Activated CD4-positive, alpha-beta memory T cell treated with anti-CD3 and anti-CD28 coated beads for 36 hours (primary cell): ENCODE measurements around the gene CHRNA5. TPM values are rescaled to one million over a fixed set of nuclear protein-coding genes. Genes with fewer than 3 reads are reported as not detected.
A peak's percentile ranks its signal among the peaks of the same experiment; 100 is the strongest.

ENCODE experiments used
- CTCF ChIA-PET: fragments of 350-600 bp; sonication (Branson Sonifier 250); formaldehyde crosslinking; loops from one replicate; lab custom pipeline; 2021; ENCODE audit warnings: antibody characterized with exemption, inconsistent platforms; lab: Charles Lee
- POLR2A ChIA-PET: fragments of 350-600 bp; sonication (Branson Sonifier 250); formaldehyde crosslinking; loops from one replicate; lab custom pipeline; 2021; ENCODE audit warnings: antibody characterized with exemption; lab: Charles Lee
- DNase-seq: peaks from one replicate; pipeline ENCODE4 v3.0.0-alpha.2; 2020
- H3K27ac Mint-ChIP-seq: one replicate; pipeline ENCODE4 v1.8.0; 2021; ENCODE audit warnings: mixed read lengths
- H3K27me3 Mint-ChIP-seq: one replicate; pipeline ENCODE4 v1.8.0; 2021; ENCODE audit warnings: mixed read lengths
- H3K36me3 Mint-ChIP-seq: one replicate; pipeline ENCODE4 v1.8.0; 2021; ENCODE audit warnings: mixed read lengths
- H3K4me1 Mint-ChIP-seq: one replicate; pipeline ENCODE4 v1.8.0; 2021; ENCODE audit warnings: low read depth, mixed read lengths
- H3K4me3 Mint-ChIP-seq: one replicate; pipeline ENCODE4 v1.8.0; 2021; ENCODE audit warnings: mild to moderate bottlenecking, mixed read lengths
- H3K9me3 Mint-ChIP-seq: one replicate; pipeline ENCODE4 v1.8.0; 2021; ENCODE audit warnings: mixed read lengths
- intact Hi-C: fragments of 100-400 bp; cut with micrococcal nuclease; formaldehyde crosslinking; loops from one replicate; pipeline ENCODE4 v1.15.1; 2023
- total RNA-seq, 2 experiments: library from RNA; stranded (reverse); gene quantifications; one replicate each; pipeline ENCODE4 v1.2.3, GENCODE V29; 2021

The CHRNA5 gene
- total RNA-seq, 2 experiments from 2014 or later: 4.0 to 4.5 TPM

GRCh38 chr15:78630886-78631633 is 65.7 kb downstream of the CHRNA5 start:
- Mint-ChIP-seq H3K4me3 (no peak overlapping the region), H3K9me3 (peaks cover 9% of the 10 kb centered on the region), H3K27ac (no peak overlapping the region), H3K4me1 (no peaks in the 10 kb centered on the region), H3K36me3 (no peaks in the 10 kb centered on the region), H3K27me3 (peaks cover 17% of the 10 kb centered on the region)
- ChIA-PET CTCF (interaction anchor here (0.9 to 1.4 kb wide), 3 partner anchors 9 to 79 kb away, joined by 3 to 5 read pairs (median 3); no protein-coding TSS in a partner anchor), POLR2A (no interaction called here)
- no peak for DNase-seq
- intact Hi-C loops: no loop called here

- Mint-ChIP-seq H3K36me3 (no peaks in the 10 kb centered on the region), H3K4me3 (no peak overlapping the region), H3K27me3 (peaks cover 9% of the 10 kb centered on the region), H3K4me1 (no peaks in the 10 kb centered on the region), H3K27ac (no peak overlapping the region), H3K9me3 (peaks cover 9% of the 10 kb centered on the region)
- intact Hi-C loops: no loop called here
- POLR2A ChIA-PET: no interaction called here
- DNase-seq: no peak
- CTCF ChIA-PET: no interaction called here
These were observed 68.0 kb downstream of the CHRNA5 start for GRCh38 chr15:78633348-78633747.

- Mint-ChIP-seq H3K27ac (no peak overlapping the region), H3K27me3 (peaks cover 2% of the 10 kb centered on the region), H3K4me1 (no peaks in the 10 kb centered on the region), H3K9me3 (peaks cover 9% of the 10 kb centered on the region), H3K4me3 (no peak overlapping the region), H3K36me3 (no peaks in the 10 kb centered on the region)
- intact Hi-C loops: no loop called here
- ChIA-PET POLR2A (no interaction called here), CTCF (no interaction called here)
- DNase-seq: no peak
These were observed 69.2 kb downstream of the CHRNA5 start for GRCh38 chr15:78634210-78635145.

GRCh38 chr15:78635346-78635745 is 70.0 kb downstream of the CHRNA5 start:
- Mint-ChIP-seq H3K36me3 (no peaks in the 10 kb centered on the region), H3K9me3 (peaks cover 9% of the 10 kb centered on the region), H3K27ac (no peak overlapping the region), H3K4me3 (no peak overlapping the region), H3K27me3 (peaks cover 7% of the 10 kb centered on the region), H3K4me1 (peaks cover under 1% of the 10 kb centered on the region)
- intact Hi-C loops: no loop called here
- ChIA-PET POLR2A (no interaction called here), CTCF (interaction anchor here (1.6 kb wide), 1 partner anchor 74 kb away, joined by 3 read pairs; no protein-coding TSS in a partner anchor)
- DNase-seq: no peak

GRCh38 chr15:78636378-78636859 is 71.1 kb downstream of the CHRNA5 start:
- peaks cover 9% of the 10 kb centered on the region for H3K9me3 Mint-ChIP-seq
- intact Hi-C loops: no loop called here
- ChIA-PET CTCF (interaction anchor here (1.6 kb wide), 1 partner anchor 73 kb away, joined by 3 read pairs; no protein-coding TSS in a partner anchor), POLR2A (no interaction called here)
- no peak overlapping the region for H3K4me3 Mint-ChIP-seq
- H3K4me1 Mint-ChIP-seq: peaks cover 7% of the 10 kb centered on the region
- no peak for DNase-seq
- no peaks in the 10 kb centered on the region for H3K36me3 Mint-ChIP-seq
- peaks cover 13% of the 10 kb centered on the region for H3K27me3 Mint-ChIP-seq
- H3K27ac Mint-ChIP-seq: no peak overlapping the region

- H3K27me3 Mint-ChIP-seq: peaks cover 20% of the 10 kb centered on the region
- ChIA-PET CTCF (interaction anchor here (1.0 to 3.3 kb wide), 6 partner anchors 15 to 179 kb away, joined by 3 to 30 read pairs (median 6); no protein-coding TSS in a partner anchor), POLR2A (no interaction called here)
- H3K36me3 Mint-ChIP-seq: no peaks in the 10 kb centered on the region
- intact Hi-C loops: loop anchor here (1.0 kb wide), 1 partner anchor 71 kb away; no protein-coding TSS in a partner anchor
- H3K9me3 Mint-ChIP-seq: peaks cover 8% of the 10 kb centered on the region
- H3K4me1 Mint-ChIP-seq: peaks cover 10% of the 10 kb centered on the region
- H3K27ac Mint-ChIP-seq: no peak overlapping the region
- no peak for DNase-seq
- H3K4me3 Mint-ChIP-seq: no peak overlapping the region
These were observed 72.6 kb downstream of the CHRNA5 start for GRCh38 chr15:78637776-78638435.

- peaks cover 10% of the 10 kb centered on the region for H3K4me1 Mint-ChIP-seq
- CTCF ChIA-PET: interaction anchor here (0.8 to 3.3 kb wide), 12 partner anchors 8 to 178 kb away, joined by 3 to 30 read pairs (median 4); no protein-coding TSS in a partner anchor
- DNase-seq: peak; percentile 61
- H3K9me3 Mint-ChIP-seq: no peaks in the 10 kb centered on the region
- peaks cover 20% of the 10 kb centered on the region for H3K27me3 Mint-ChIP-seq
- H3K4me3 Mint-ChIP-seq: no peak overlapping the region
- no peak overlapping the region for H3K27ac Mint-ChIP-seq
- no peaks in the 10 kb centered on the region for H3K36me3 Mint-ChIP-seq
- POLR2A ChIA-PET: interaction anchor here (0.5 kb wide), 1 partner anchor 63 kb away, joined by 3 read pairs; no protein-coding TSS in a partner anchor
- intact Hi-C loops: loop anchor here (1.0 kb wide), 1 partner anchor 71 kb away; no protein-coding TSS in a partner anchor
These were observed 73.5 kb downstream of the CHRNA5 start for GRCh38 chr15:78638658-78639314.

GRCh38 chr15:78640527-78641101 is 75.3 kb downstream of the CHRNA5 start:
- ChIA-PET POLR2A (no interaction called here), CTCF (interaction anchor here (0.6 to 3.3 kb wide), 4 partner anchors 13 to 97 kb away, joined by 3 to 30 read pairs (median 3); no protein-coding TSS in a partner anchor)
- Mint-ChIP-seq H3K27ac (no peak overlapping the region), H3K4me1 (peaks cover 10% of the 10 kb centered on the region), H3K36me3 (no peaks in the 10 kb centered on the region), H3K4me3 (peak overlapping the region; percentile 44), H3K9me3 (no peaks in the 10 kb centered on the region), H3K27me3 (peaks cover 20% of the 10 kb centered on the region)
- intact Hi-C loops: no loop called here
- no peak for DNase-seq

GRCh38 chr15:78641102-78641748 is 75.9 kb downstream of the CHRNA5 start, which contains the start of gene CHRNB4:
TSS of gene CHRNB4 (minus strand) at chr15:78641210. CDS start at chr15:78641133, 77 bp downstream.
- Mint-ChIP-seq H3K36me3 (no peaks in the 10 kb centered on the region), H3K9me3 (no peaks in the 10 kb centered on the region), H3K27ac (no peak within 1 kb of the TSS), H3K27me3 (peaks cover 20% of the 10 kb centered on the region), H3K4me1 (peaks cover 10% of the 10 kb centered on the region), H3K4me3 (peak within 1 kb of the TSS; percentile 44)
- intact Hi-C loops: no loop called here
- no peak for DNase-seq
- CTCF ChIA-PET: interaction anchor here (1.4 kb wide), 1 partner anchor 97 kb away, joined by 3 read pairs; no protein-coding TSS in a partner anchor
- POLR2A ChIA-PET: no interaction called here

GRCh38 chr15:78641749-78642275 is 76.5 kb downstream of the CHRNA5 start:
- POLR2A ChIA-PET: no interaction called here
- H3K27ac Mint-ChIP-seq: no peak overlapping the region
- no peaks in the 10 kb centered on the region for H3K9me3 Mint-ChIP-seq
- H3K4me3 Mint-ChIP-seq: no peak overlapping the region
- peaks cover 20% of the 10 kb centered on the region for H3K27me3 Mint-ChIP-seq
- CTCF ChIA-PET: no interaction called here
- intact Hi-C loops: no loop called here
- DNase-seq: no peak
- peaks cover 10% of the 10 kb centered on the region for H3K4me1 Mint-ChIP-seq
- H3K36me3 Mint-ChIP-seq: no peaks in the 10 kb centered on the region
